ENCODE results near the gene RHOB.

DNA sequence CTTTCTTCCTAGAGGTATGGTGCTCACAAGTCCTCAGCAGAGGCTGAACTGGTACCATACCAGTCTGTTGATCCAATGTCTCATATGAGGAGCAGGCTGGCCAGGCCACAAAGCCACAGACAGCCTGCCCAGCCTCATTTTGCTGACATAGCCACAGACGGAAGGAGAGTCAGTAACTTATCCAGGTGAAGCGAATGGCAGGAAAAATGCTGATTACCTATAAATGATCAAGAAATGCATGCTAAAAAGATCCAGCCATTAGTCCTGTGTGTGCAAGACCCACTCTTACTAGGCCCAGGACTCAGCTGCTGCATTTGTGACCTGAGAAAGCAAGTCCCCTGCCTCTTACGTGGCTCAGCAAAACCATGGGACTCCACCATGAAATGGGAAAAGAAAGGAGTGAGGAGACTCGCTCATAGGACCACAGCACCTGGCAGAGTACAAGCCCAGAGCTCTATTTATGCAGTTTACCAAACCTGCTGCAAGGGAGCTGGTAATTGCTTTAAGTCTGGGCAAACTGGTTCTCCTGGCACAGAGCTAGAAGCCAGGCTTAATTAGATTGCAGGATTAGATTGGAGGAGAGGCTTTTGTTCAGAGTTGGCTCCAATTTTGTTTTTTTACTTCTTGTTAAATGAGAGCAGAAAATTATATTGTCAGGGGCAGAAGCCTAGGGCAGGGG is 19.0 kb downstream of the RHOB start:
- TF ChIP-seq, protein P1, sequence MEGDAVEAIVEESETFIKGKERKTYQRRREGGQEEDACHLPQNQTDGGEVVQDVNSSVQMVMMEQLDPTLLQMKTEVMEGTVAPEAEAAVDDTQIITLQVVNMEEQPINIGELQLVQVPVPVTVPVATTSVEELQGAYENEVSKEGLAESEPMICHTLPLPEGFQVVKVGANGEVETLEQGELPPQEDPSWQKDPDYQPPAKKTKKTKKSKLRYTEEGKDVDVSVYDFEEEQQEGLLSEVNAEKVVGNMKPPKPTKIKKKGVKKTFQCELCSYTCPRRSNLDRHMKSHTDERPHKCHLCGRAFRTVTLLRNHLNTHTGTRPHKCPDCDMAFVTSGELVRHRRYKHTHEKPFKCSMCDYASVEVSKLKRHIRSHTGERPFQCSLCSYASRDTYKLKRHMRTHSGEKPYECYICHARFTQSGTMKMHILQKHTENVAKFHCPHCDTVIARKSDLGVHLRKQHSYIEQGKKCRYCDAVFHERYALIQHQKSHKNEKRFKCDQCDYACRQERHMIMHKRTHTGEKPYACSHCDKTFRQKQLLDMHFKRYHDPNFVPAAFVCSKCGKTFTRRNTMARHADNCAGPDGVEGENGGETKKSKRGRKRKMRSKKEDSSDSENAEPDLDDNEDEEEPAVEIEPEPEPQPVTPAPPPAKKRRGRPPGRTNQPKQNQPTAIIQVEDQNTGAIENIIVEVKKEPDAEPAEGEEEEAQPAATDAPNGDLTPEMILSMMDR (IDR thresholded peaks at IDR 0.05), result no peak
- TF ChIP-seq POLR2A (IDR thresholded peaks at IDR 0.05; ENCODE audit: low read depth), result no peak
- no peak for TF ChIP-seq POLR2AphosphoS5 (IDR thresholded peaks at IDR 0.05)
